ENCODE data around the gene GLRA3.

The GLRA3 gene

GRCh38 chr4:174690665-174691064 lies 138.4 kb downstream of the GLRA3 start:
- intact Hi-C loops (cut with micrococcal nuclease) = no loop called here
- Mint-ChIP-seq H3K27me3 (no peaks in the 10 kb centered on the region), H3K36me3 (ENCODE audit: low read depth) (no peaks in the 10 kb centered on the region), H3K4me3 (no peak overlapping the region), H3K9me3 (peaks cover 23% of the 10 kb centered on the region), H3K27ac (no peak overlapping the region), H3K4me1 (ENCODE audit: low read depth) (no peaks in the 10 kb centered on the region)

GRCh38 chr4:174689618-174690017 lies 139.4 kb downstream of the GLRA3 start:
- Mint-ChIP-seq H3K27me3 (no peaks in the 10 kb centered on the region), H3K4me3 (no peak overlapping the region), H3K36me3 (ENCODE audit: low read depth) (no peaks in the 10 kb centered on the region), H3K27ac (no peak overlapping the region), H3K9me3 (peaks cover 23% of the 10 kb centered on the region), H3K4me1 (ENCODE audit: low read depth) (no peaks in the 10 kb centered on the region)
- intact Hi-C loops (cut with micrococcal nuclease) = no loop called here

- no peak overlapping the region for H3K4me3 Mint-ChIP-seq
- intact Hi-C loops (cut with micrococcal nuclease) = no loop called here
- no peak overlapping the region for H3K27ac Mint-ChIP-seq
- H3K36me3 Mint-ChIP-seq (ENCODE audit: low read depth) = no peaks in the 10 kb centered on the region
- H3K27me3 Mint-ChIP-seq = no peaks in the 10 kb centered on the region
- H3K9me3 Mint-ChIP-seq = peaks cover 17% of the 10 kb centered on the region
- H3K4me1 Mint-ChIP-seq (ENCODE audit: low read depth) = no peaks in the 10 kb centered on the region
Observed at GRCh38 chr4:174686826-174687225, 142.2 kb downstream of the GLRA3 start.

DNA sequence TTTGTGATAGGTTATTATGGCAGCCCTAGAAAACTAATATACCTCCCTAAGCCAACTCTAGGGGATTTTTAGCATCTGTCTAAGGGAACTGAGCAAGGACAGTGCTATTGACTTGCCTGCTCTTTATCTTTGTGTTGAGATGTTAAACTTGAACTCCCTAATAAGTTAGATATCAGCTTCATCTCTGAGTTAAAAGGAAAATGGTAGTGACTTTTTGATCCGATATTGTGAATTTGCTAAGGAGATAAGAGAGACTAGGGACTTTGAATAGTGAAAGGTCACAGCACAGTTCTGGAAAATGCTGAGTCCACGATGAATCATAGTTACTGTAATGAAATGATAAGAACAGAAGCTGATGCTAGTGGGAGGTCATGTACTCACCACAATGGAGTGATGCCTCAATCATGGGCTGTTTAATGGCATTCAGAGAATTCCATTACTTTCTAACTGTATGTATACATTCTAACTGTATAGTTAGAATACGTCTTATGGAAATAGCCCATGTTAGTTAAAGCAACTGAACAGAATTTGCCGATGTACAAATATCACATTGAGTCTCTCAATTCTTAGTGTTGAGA lies 147.2 kb downstream of the GLRA3 start:
- no peaks in the 10 kb centered on the region for H3K36me3 Mint-ChIP-seq (ENCODE audit: low read depth)
- no peaks in the 10 kb centered on the region for H3K9me3 Mint-ChIP-seq
- no peak overlapping the region for H3K27ac Mint-ChIP-seq
- no peaks in the 10 kb centered on the region for H3K4me1 Mint-ChIP-seq (ENCODE audit: low read depth)
- H3K4me3 Mint-ChIP-seq = no peak overlapping the region
- intact Hi-C loops (cut with micrococcal nuclease) = no loop called here
- H3K27me3 Mint-ChIP-seq = peaks cover 1% of the 10 kb centered on the region

DNA sequence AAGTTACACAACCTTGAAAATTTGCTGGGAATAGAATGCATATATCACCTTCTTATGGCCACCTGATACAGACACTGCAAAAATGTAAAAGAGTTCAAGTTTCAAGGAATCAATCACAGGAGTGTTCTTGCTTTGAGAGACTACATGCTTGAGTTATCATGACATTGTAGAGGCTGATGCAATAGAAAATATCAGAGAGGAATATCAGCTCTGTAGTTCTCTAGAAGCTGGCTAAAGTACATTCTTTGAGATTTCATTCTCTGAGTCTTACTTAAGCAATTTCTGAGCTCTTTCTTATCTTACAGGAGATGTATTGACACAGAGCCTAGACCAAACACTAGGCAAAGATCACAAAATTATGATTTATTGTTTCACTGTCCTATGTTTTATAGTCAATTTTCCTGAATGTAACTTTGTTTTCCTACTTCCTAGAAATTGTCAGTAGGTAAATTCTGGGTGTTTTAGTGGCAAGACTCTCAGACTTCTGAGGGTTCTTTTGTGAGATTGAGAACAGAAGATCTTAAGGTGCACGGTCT lies 154.7 kb downstream of the GLRA3 start:
- H3K4me1 Mint-ChIP-seq (ENCODE audit: low read depth) = no peaks in the 10 kb centered on the region
- H3K27ac Mint-ChIP-seq = no peak overlapping the region
- peaks cover 1% of the 10 kb centered on the region for H3K27me3 Mint-ChIP-seq
- no peaks in the 10 kb centered on the region for H3K9me3 Mint-ChIP-seq
- no peaks in the 10 kb centered on the region for H3K36me3 Mint-ChIP-seq (ENCODE audit: low read depth)
- intact Hi-C loops (cut with micrococcal nuclease) = no loop called here
- H3K4me3 Mint-ChIP-seq = no peak overlapping the region

DNA sequence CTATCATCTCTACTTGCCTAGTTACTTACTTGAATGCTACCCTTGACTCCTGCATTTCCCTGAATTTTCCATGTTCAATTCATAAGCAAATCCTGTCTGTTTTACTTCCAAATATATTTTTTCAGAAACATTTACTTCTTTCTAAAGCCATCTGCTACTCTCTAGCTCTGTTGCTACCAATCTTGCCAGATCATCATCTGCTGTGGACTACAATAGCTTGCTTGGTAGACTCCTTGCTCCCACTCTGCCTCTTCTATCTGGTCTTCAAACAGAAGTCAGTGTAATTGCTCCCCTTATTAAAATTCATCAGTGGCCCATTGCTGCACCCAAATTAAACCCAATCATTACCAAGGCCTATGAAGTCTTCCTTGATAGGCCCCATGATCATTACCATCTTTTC lies 155.2 kb downstream of the GLRA3 start:
- no peaks in the 10 kb centered on the region for H3K9me3 Mint-ChIP-seq
- H3K27me3 Mint-ChIP-seq = no peaks in the 10 kb centered on the region
- no peaks in the 10 kb centered on the region for H3K4me1 Mint-ChIP-seq (ENCODE audit: low read depth)
- no peaks in the 10 kb centered on the region for H3K36me3 Mint-ChIP-seq (ENCODE audit: low read depth)
- H3K27ac Mint-ChIP-seq = no peak overlapping the region
- intact Hi-C loops (cut with micrococcal nuclease) = no loop called here
- no peak overlapping the region for H3K4me3 Mint-ChIP-seq

- no peaks in the 10 kb centered on the region for H3K36me3 Mint-ChIP-seq (ENCODE audit: low read depth)
- no peaks in the 10 kb centered on the region for H3K4me1 Mint-ChIP-seq (ENCODE audit: low read depth)
- intact Hi-C loops (cut with micrococcal nuclease) = no loop called here
- no peaks in the 10 kb centered on the region for H3K27me3 Mint-ChIP-seq
- H3K27ac Mint-ChIP-seq = no peak overlapping the region
- H3K9me3 Mint-ChIP-seq = no peaks in the 10 kb centered on the region
- no peak overlapping the region for H3K4me3 Mint-ChIP-seq
Observed at GRCh38 chr4:174672276-174672675, 156.8 kb downstream of the GLRA3 start.

GRCh38 chr4:174669270-174669669 lies 159.8 kb downstream of the GLRA3 start:
- no peaks in the 10 kb centered on the region for H3K9me3 Mint-ChIP-seq
- no peak overlapping the region for H3K4me3 Mint-ChIP-seq
- intact Hi-C loops (cut with micrococcal nuclease) = no loop called here
- no peak overlapping the region for H3K27ac Mint-ChIP-seq
- no peaks in the 10 kb centered on the region for H3K36me3 Mint-ChIP-seq (ENCODE audit: low read depth)
- no peaks in the 10 kb centered on the region for H3K27me3 Mint-ChIP-seq
- no peaks in the 10 kb centered on the region for H3K4me1 Mint-ChIP-seq (ENCODE audit: low read depth)

GRCh38 chr4:174665799-174666198 lies 163.2 kb downstream of the GLRA3 start:
- H3K27me3 Mint-ChIP-seq = no peaks in the 10 kb centered on the region
- no peaks in the 10 kb centered on the region for H3K9me3 Mint-ChIP-seq
- H3K4me3 Mint-ChIP-seq = no peak overlapping the region
- no peak overlapping the region for H3K27ac Mint-ChIP-seq
- H3K36me3 Mint-ChIP-seq (ENCODE audit: low read depth) = no peaks in the 10 kb centered on the region
- H3K4me1 Mint-ChIP-seq (ENCODE audit: low read depth) = no peaks in the 10 kb centered on the region
- intact Hi-C loops (cut with micrococcal nuclease) = no loop called here

GRCh38 chr4:174663216-174663615 lies 165.8 kb downstream of the GLRA3 start:
- no peaks in the 10 kb centered on the region for H3K4me1 Mint-ChIP-seq (ENCODE audit: low read depth)
- intact Hi-C loops (cut with micrococcal nuclease) = no loop called here
- no peaks in the 10 kb centered on the region for H3K9me3 Mint-ChIP-seq
- no peak overlapping the region for H3K27ac Mint-ChIP-seq
- H3K36me3 Mint-ChIP-seq (ENCODE audit: low read depth) = no peaks in the 10 kb centered on the region
- H3K4me3 Mint-ChIP-seq = no peak overlapping the region
- H3K27me3 Mint-ChIP-seq = no peaks in the 10 kb centered on the region

GRCh38 chr4:174658246-174658645 lies 170.8 kb downstream of the GLRA3 start:
- no peaks in the 10 kb centered on the region for H3K36me3 Mint-ChIP-seq (ENCODE audit: low read depth)
- H3K27me3 Mint-ChIP-seq = no peaks in the 10 kb centered on the region
- no peak overlapping the region for H3K27ac Mint-ChIP-seq

GRCh38 chr4:174657472-174657871 lies 171.6 kb downstream of the GLRA3 start:
- Mint-ChIP-seq H3K36me3 (ENCODE audit: low read depth) (no peaks in the 10 kb centered on the region), H3K27me3 (no peaks in the 10 kb centered on the region), H3K4me3 (no peak overlapping the region), H3K9me3 (no peaks in the 10 kb centered on the region), H3K4me1 (ENCODE audit: low read depth) (no peaks in the 10 kb centered on the region), H3K27ac (no peak overlapping the region)
- intact Hi-C loops (cut with micrococcal nuclease) = no loop called here

More at GRCh38 chr4:174658246-174658645, 170.8 kb downstream of the GLRA3 start:
- no peak overlapping the region for H3K4me3 Mint-ChIP-seq
- intact Hi-C loops (cut with micrococcal nuclease) = no loop called here
- no peaks in the 10 kb centered on the region for H3K9me3 Mint-ChIP-seq
- no peaks in the 10 kb centered on the region for H3K4me1 Mint-ChIP-seq (ENCODE audit: low read depth)

DNA sequence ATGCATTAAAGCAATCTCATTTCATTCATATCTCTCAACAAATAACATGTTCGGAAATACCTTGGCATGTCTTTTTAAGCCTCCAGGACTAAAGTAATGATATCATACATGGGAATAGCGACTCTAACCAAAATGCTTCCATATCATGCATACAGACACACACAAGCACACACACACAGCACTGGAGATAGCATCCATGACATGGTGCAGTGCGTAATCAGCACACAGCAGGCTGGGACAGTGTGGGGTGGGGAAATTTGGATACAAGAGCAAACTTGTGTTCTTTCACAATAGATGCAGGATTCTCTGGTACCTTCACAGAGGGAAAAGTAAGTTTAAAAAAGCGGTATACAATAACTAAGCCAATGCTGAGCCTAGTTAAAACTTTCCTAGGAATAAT lies 174.4 kb downstream of the GLRA3 start:
- H3K36me3 Mint-ChIP-seq (ENCODE audit: low read depth) = no peaks in the 10 kb centered on the region
- no peak overlapping the region for H3K4me3 Mint-ChIP-seq
- H3K4me1 Mint-ChIP-seq (ENCODE audit: low read depth) = no peaks in the 10 kb centered on the region
- intact Hi-C loops (cut with micrococcal nuclease) = no loop called here
- no peaks in the 10 kb centered on the region for H3K27me3 Mint-ChIP-seq
- no peaks in the 10 kb centered on the region for H3K9me3 Mint-ChIP-seq
- no peak overlapping the region for H3K27ac Mint-ChIP-seq

GRCh38 chr4:174650711-174651355 lies 178.2 kb downstream of the GLRA3 start:
- intact Hi-C loops (cut with micrococcal nuclease) = no loop called here
- Mint-ChIP-seq H3K9me3 (no peaks in the 10 kb centered on the region), H3K4me3 (no peak overlapping the region), H3K27ac (no peak overlapping the region), H3K27me3 (peaks cover 1% of the 10 kb centered on the region), H3K4me1 (ENCODE audit: low read depth) (no peaks in the 10 kb centered on the region), H3K36me3 (ENCODE audit: low read depth) (no peaks in the 10 kb centered on the region)

- intact Hi-C loops (cut with micrococcal nuclease) = no loop called here
- Mint-ChIP-seq H3K27ac (no peak overlapping the region), H3K27me3 (peaks cover 1% of the 10 kb centered on the region), H3K9me3 (no peaks in the 10 kb centered on the region), H3K36me3 (ENCODE audit: low read depth) (no peaks in the 10 kb centered on the region), H3K4me3 (no peak overlapping the region), H3K4me1 (ENCODE audit: low read depth) (no peaks in the 10 kb centered on the region)
Observed at GRCh38 chr4:174648812-174649211, 180.2 kb downstream of the GLRA3 start.

Data from dendritic cell treated with granulocyte-macrophage colony-stimulating factor and Interleukin-4, amounts not matched to agents 40 ng/mL and 50 ng/mL, for 4 days (primary cell).